GM18505 (cell line): ENCODE results near the gene LGI2.

Source experiments
- ATAC-seq: cut with Tn5 transposase; IDR thresholded peaks from one replicate; pipeline ENCODE4 v1.9.1; 2021; ENCODE audit not compliant: unreplicated experiment
- POLR2A ChIP-seq: IDR thresholded peaks from 4 replicates; pipeline ENCODE4 v1.6.1; 2011; ENCODE audit warnings: borderline replicate concordance; ENCODE audit not compliant: insufficient read depth, insufficient read length; ENCODE audit errors: extremely low read depth

LGI2 gene

DNA sequence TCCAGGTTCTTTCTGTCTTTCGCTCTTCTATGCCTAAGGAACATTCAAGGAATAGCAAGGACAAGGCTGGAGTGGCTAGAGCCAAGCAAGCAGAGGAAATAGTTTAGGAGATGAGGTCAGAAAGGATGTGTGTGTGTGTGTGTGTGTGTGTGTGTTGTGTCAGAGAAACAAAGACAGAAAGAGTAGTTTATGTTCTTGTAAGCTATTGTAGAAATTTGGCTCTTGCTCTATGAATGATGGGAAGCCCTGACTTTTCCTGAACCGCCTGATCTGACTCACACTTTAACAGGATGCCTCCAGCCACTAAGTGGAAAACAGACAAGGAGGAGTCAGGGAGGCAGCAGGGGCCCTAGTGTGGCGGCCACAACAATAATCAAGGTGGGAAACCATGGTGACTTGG is 39.7 kb downstream of the LGI2 start:
- no peak for TF ChIP-seq POLR2A
- ATAC-seq: no peak

DNA sequence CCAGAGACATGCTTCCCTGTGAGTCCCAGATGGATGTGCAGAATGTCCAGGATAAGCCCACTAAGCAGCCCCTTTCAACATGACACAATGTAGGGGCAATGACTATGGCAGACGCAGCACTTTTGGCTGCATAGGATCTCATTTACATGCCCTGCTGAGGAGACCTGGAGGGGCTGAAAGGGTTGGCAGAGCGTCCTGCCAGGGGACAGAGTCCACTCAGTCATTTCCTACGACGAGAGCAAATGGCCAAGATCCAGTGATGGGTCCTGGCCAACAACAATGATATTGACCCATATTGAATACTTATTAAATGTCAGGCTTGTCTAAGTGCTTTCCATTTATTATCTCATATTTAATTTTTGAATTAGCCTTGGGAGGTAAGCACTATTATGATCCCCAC is 41.4 kb downstream of the LGI2 start:
- no peak for TF ChIP-seq POLR2A
- ATAC-seq: no peak

DNA sequence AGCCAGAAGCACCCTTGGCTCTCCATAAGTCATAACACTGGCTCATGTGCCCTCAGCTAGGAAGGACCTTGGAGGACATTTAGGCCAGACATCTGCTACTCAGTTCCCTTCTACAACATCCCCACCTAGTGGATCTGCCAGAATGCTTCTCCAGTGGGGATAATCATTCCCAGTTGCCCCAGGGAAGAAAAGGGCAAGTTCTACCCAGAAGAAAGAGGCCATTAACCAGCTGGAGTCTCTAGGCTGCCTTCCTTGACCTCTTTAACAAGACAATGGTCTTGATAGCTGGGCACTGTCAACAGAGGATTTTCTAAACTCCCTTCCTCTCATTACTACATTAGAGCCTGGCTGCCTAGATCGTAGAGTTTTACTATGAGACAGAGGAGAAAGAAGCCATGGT is 42.0 kb downstream of the LGI2 start:
- ATAC-seq: no peak
- TF ChIP-seq POLR2A: no peak

DNA sequence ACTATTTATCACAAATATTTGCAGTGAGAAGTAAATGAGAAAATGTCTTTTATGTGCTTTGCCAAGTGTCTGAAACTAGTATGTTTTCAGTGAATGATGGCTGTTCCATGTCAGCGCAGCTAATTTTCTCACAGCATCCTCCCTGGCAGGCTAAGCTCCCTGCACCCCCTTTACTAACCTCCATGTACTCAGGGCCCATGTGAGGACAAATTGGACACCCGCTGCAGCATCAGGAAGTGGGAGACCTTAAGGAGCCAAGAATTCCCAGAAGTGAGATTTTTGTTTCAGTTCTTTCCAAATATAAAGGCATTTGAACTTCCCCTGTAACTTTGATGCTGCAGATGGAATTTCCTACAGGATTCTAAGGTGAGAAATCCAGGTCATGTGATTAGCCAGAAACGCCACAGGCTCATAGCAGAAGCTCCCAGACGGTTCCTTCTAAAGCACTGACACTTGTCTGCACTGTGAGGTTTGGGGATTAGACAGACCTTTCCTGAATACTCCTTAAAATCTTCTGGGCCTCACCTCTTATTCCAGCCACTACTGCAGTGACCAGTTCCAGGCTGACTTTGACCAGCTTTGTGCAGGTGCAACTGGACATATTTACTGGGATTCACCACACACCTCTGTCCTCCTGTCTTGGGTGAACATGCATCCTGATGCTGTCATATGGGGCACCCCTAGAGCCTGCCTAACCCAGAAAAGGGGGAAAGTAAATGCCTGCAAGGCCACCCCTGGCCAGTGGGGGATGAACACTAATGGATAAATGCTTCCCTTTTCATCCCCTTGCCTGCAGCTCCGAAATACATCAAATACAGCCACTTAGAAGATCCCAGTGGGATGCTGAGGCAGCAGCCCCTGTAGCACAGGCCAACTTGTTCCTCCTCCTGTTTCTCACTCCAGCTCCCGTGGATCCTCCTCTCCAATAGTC is 45.9 kb downstream of the LGI2 start:
- no peak for ATAC-seq
- TF ChIP-seq POLR2A: no peak

DNA sequence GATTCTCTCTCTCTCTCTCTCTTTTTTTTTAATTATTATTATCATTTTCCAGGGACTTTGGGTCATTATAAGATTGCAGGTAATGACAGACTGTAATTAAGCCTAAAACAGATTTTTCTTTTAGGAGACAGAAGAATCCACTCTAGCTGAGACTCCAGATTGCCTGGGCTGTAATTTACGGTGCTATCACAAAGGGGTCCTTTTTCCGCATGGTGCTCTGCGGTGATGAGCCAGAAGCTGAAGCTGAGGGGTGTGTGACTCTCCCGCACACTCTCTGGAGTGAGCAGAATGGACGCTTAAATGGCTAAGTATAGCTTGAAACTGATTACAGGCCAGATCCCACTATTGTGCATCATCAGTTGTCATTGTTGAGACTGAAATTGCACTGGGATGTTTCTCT is 50.0 kb downstream of the LGI2 start:
- TF ChIP-seq POLR2A: no peak

DNA sequence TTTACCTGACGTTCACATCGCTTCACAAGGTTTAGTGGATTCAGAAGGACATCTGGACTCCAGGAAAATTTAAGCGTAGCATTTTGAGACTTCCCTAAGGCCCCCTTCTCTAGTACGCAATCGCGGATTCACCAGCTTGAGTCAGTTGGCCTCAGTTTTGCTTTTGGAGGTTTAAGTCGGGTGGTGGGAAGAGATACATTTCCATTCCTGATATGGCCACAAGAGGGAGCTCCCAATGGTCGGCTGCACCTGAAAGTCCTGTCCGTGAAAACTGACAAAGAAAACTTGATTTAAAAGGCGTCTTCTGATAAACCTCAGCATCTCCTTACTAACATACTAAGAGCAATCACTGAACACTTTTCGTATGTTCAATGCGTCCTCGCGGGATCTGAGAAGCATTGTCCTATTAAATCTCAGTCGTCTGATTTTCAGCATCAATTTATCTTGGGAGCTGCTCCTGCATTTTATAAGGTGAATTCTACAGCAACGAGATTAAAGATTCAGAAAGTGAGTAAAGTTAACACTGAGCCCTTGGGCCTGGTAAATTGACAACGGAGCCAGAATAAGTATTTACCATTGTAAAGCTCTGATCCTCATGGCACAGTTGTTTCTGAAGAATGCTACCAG is 50.6 kb downstream of the LGI2 start:
- ATAC-seq: no peak
- no peak for TF ChIP-seq POLR2A

More for the DNA sequence above, 50.0 kb downstream of the LGI2 start:
- ATAC-seq: no peak

DNA sequence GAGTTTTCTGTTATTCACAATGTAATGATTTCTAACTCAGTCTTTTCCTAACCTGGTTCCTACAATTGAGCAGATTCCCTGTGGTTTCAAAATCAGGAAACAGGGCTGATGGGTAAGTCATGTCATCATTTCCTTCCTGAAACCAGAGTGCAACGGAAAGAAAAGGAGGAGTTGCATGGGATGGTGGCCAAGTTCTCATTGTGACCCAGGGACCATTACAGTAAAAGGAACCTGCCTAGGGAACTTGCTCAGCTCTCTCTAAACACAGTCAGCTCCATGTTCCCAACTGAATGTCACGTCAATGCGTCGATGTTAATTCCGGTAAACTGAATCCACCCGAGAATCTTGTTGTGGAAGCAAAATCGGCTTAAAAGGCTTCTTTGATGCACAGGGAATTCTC is 51.2 kb downstream of the LGI2 start:
- ATAC-seq: no peak

DNA sequence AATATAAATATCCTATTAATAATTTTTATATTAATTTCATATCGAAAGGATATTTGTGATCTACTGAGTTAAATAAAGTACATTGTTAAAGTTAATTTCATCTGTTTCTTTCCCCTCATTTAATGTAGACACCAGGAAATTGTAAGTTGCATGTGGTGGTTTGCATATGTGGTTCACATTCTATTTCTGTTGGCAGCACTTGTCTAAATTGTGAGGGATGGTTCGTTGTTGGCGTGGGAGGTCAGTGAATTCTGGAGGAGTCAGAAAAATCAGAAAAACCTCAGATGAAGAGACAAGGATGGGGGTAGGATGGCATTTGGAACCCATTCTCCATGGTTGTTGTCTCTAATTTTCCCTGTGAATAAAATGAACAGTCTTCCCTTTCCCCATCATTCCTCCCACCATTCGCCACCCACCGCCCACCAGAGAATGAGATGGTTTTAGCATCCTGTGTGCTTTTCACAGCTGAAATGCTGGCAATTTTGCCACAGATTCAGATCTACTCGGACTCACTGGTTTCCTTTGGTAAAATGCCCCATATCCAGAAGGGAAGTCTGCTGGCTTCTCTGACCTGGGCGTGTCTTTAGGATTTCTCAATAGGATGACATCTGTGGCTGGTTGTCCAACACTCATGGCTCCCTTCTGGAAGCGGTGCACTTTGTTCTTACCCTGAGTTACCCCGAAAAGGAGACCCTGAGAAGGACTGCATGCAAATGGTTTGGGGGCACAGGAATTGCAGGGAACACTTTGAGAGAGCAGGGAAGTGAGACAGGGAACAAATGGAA is 52.3 kb downstream of the LGI2 start:
- no peak for TF ChIP-seq POLR2A
- ATAC-seq: no peak

More for the DNA sequence above, 51.2 kb downstream of the LGI2 start:
- no peak for TF ChIP-seq POLR2A

DNA sequence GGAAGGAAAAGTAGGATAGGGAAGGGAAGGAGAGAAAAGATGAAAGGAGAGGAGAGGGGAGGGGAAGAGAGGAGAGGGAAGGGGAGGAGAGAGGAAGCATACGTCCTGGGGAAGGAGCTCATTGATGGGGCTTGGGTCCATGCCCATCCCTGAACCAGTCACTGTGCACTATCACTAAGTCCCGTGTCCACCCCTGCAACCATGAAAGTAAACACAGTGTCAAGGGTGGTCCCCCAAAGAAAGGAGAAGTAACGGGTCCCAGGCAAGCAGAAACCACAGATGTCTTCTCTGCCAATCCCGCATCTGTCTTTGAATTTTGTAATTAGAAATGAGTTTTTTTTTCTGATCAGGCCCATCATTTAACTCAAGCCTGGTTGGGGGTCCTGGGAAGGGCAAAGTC is 55.2 kb downstream of the LGI2 start:
- ATAC-seq: no peak
- TF ChIP-seq POLR2A: no peak

DNA sequence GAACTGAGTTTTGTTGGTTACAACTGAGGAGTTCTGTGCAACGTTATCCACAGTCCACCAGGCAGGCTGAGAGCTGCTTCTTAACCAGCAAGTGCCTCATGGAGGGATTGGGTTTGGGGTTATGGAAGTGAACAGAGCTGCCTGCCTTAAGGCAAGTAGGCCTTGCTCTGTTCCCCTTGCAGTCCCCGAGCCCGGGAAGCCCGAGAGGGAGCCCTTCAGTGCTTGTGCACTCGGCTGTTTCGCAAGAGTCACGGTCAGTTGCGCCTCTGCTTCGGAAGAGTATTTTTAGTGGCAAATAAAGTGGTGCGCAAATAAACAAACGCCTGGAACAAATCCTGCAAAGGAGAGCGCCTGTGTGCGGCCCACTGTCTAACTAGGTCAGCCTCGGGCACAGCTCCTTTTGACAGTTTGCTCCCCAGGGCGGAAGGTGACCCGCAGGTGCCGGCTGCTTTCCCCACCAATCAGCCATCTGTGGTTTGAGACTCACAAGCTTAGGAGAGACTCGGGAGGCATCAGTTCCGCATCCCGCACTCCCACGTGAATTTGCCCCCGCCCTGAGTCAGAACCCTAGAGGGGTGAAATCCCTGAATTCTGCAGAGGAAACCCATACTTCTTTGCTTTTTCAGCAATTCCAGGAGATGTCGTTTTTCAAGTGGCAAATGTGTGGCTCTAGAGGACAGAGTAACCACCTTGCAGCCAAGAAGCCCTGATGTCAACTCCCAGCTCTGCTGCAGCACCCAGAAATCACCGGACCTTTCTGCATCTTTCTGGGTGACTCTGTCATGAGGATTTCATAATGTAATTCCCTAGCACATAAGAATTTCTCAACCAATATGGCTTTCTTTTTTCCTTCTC is 56.8 kb downstream of the LGI2 start:
- TF ChIP-seq POLR2A: no peak
- ATAC-seq: no peak

DNA sequence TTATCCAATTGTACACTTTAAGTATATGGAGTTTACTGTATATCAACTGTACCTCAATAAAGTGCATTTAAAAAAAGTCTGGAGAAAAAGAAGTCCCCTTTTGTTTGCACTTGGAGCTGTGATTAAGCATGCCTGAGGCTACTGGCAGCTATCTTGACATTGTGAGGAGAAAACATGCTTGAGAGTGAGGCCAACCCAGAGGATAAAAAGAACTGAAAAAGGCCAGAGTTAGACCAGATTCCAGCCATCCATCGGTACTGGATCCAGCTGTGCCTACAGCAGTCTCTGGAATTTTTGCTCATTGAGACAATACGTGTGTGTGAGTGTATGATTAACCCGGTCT is 57.4 kb downstream of the LGI2 start:
- no peak for ATAC-seq

DNA sequence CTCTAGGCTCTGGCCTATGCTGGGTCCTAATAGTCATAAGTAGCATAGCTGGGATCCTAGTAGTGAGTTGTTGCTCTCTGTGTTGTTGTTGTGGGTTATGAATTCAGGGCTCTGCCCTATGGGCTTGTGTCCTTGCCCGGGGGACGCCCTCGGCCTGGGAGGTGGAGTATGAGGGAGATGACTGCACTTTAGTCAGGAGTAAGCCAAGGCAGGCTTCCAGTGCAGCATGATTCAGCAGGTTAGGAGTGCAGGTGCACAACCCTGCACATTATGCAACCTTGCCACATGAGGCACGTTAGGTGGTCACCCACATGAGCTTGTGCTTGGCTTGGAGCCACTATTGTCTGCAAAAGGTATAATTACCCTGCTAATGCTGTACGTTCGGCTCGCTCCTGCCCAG is 59.6 kb downstream of the LGI2 start:
- no peak for ATAC-seq
- no peak for TF ChIP-seq POLR2A

More for the DNA sequence above, 57.4 kb downstream of the LGI2 start:
- TF ChIP-seq POLR2A: no peak

DNA sequence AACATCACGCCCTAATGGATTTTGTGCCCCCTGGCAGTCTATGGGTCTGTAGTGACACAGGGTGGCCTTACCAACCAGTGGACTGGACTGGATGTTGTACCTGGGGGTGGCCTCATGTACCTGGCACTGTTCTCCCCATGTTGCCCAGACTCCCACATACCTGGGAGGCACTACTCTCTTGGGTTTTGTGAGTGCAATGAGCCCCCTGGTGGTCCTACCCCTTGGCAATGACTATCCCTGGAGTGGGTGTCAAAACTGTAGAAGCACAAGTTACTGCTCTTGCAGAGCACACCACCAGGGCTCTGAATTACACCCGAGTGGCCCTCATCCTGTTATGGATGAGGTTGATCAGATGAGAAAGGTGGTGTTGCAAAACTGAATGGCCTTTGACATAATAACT is 60.1 kb downstream of the LGI2 start:
- ATAC-seq: no peak
- TF ChIP-seq POLR2A: no peak
